ENCODE measurements around the gene AKNA.

Gene AKNA

GRCh38 chr9:114414346-114414745, 26.6 kb upstream of the AKNA start:
- no peak for ATAC-seq
- no peak for DNase-seq

GRCh38 chr9:114413861-114414301, 26.1 kb upstream of the AKNA start:
- ATAC-seq (no peak), DNase-seq (no peak)

GRCh38 chr9:114412048-114412683, 24.4 kb upstream of the AKNA start:
- no peak for ATAC-seq
- no peak for DNase-seq

GRCh38 chr9:114411452-114411851, 23.7 kb upstream of the AKNA start:
- DNase-seq = no peak
- ATAC-seq = no peak

- no peak for DNase-seq
- ATAC-seq = no peak
Observed at GRCh38 chr9:114410910-114411309, 23.1 kb upstream of the AKNA start.

- DNase-seq = no peak
- no peak for ATAC-seq
Observed at GRCh38 chr9:114409842-114410241, 22.1 kb upstream of the AKNA start.

- no peak for DNase-seq
Observed at GRCh38 chr9:114409103-114409780, 21.5 kb upstream of the AKNA start.

GRCh38 chr9:114408645-114409044, 20.9 kb upstream of the AKNA start:
- no peak for ATAC-seq

More at GRCh38 chr9:114409103-114409780, 21.5 kb upstream of the AKNA start:
- ATAC-seq = no peak

GRCh38 chr9:114407889-114408288, 20.1 kb upstream of the AKNA start:
- ATAC-seq = no peak
- DNase-seq = no peak

More at GRCh38 chr9:114408645-114409044, 20.9 kb upstream of the AKNA start:
- no peak for DNase-seq

- ATAC-seq = no peak
- no peak for DNase-seq
Observed at GRCh38 chr9:114406441-114406840, 18.7 kb upstream of the AKNA start.

- peak; percentile 92 for ATAC-seq
Observed at GRCh38 chr9:114405294-114406034, 17.7 kb upstream of the AKNA start.

GRCh38 chr9:114404531-114404930, 16.7 kb upstream of the AKNA start:
- no peak for ATAC-seq
- DNase-seq = no peak

More at GRCh38 chr9:114405294-114406034, 17.7 kb upstream of the AKNA start:
- peak; percentile 77 for DNase-seq

GRCh38 chr9:114403153-114403756, 15.5 kb upstream of the AKNA start:
- ATAC-seq = no peak
- DNase-seq = no peak

GRCh38 chr9:114401344-114401743, 13.6 kb upstream of the AKNA start:
- DNase-seq = no peak
- no peak for ATAC-seq

- no peak for DNase-seq
- ATAC-seq = no peak
Observed at GRCh38 chr9:114400772-114401171, 13.0 kb upstream of the AKNA start.

GRCh38 chr9:114400219-114400618, 12.4 kb upstream of the AKNA start:
- DNase-seq (no peak), ATAC-seq (no peak)

- DNase-seq = no peak
Observed at GRCh38 chr9:114399381-114399780, 11.6 kb upstream of the AKNA start.

GRCh38 chr9:114397848-114398605, 10.2 kb upstream of the AKNA start:
- peak; percentile 98 for DNase-seq
- ATAC-seq = peak; percentile 90

More at GRCh38 chr9:114399381-114399780, 11.6 kb upstream of the AKNA start:
- no peak for ATAC-seq

- no peak for DNase-seq
- peak; percentile 15 for ATAC-seq
Observed at GRCh38 chr9:114397219-114397847, 9.6 kb upstream of the AKNA start.

GRCh38 chr9:114396558-114397218, 8.9 kb upstream of the AKNA start:
- no peak for ATAC-seq
- no peak for DNase-seq

- DNase-seq (no peak), ATAC-seq (no peak)
Observed at GRCh38 chr9:114395768-114396167, 8.0 kb upstream of the AKNA start.
